Activated effector memory CD4-positive, alpha-beta T cell treated with Interleukin-2 at 50 U/mL for 16 hours (primary cell): ENCODE measurements around the gene CDH4.
"Not testable (repeated sequence)": the region's sequence is repeated elsewhere in the genome, so short reads cannot be mapped to it uniquely, and the experiment has no call there.

Source experiments
- DNase-seq: peaks from one replicate; pipeline ENCODE4 v3.0.0-alpha.2; 2020

Gene CDH4

DNA sequence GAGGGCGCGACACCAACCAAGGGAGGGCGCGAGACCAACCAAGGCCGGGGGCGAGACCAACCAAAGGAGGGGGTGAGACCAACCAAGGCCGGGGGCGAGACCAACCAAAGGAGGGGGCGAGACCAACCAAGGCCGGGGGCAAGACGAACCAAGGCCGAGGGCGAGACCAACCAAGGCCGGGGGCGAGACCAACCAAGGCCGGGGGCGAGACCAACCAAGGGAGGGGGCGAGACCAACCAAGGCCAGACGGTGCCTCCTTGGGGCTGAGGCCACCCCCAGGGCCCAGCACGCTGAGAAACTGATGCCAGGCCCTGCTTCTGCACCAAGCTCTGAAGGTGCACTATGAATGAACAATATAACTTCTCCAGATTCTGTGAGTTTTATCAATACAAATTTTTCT is 726.4 kb downstream of the CDH4 start:
- DNase-seq = no peak

- DNase-seq = no peak
Observed at GRCh38 chr20:61979090-61979489, 727.0 kb downstream of the CDH4 start.

- DNase-seq = no peak
Observed at GRCh38 chr20:61979701-61980635, 727.9 kb downstream of the CDH4 start.

DNA sequence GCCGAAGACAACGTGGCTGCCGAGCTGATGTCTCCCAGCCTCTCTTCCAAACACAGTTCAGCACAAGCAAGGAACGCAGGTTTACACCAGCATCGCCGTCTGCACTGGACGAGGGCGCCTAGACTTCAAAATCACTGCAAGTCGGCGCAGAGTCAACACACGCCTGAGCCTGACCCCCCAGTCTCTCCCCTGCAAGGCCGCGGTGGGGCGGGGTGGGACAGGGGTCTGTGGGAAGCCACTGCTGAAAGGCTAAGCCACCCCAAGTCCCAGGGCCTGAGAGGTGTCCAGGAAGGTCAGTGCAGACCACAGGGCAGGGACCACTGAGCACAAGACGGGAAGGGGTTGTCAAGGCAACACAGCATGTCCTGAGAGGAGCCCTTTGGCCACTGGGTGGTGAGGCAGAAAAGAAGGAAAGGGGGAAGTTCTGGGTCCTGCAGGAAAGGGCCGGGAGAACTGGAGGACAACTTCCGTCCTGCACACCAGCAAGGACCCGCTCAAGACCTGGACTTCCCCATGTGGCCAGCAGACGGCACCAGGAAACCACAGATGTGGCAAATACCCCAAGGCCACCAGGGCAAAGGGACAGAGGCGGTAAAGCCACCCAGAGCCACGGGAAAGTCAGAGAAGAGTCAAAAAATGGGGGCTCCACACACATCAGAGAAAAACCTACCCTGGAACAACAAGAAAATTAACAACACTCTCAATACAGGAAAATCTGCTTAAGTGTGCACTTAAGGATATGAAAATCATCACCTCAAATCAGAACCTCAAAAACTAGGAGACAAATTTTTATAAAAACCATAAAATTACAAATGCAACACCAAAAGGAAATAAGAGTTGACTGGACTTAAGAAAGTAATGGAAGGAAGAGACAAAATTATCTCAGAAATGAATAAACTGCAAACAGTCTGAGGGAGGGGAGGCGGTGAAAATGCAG is 728.9 kb downstream of the CDH4 start:
- no peak for DNase-seq

GRCh38 chr20:61981691-61982090 is 729.6 kb downstream of the CDH4 start:
- not testable (repeated sequence) for DNase-seq

DNA sequence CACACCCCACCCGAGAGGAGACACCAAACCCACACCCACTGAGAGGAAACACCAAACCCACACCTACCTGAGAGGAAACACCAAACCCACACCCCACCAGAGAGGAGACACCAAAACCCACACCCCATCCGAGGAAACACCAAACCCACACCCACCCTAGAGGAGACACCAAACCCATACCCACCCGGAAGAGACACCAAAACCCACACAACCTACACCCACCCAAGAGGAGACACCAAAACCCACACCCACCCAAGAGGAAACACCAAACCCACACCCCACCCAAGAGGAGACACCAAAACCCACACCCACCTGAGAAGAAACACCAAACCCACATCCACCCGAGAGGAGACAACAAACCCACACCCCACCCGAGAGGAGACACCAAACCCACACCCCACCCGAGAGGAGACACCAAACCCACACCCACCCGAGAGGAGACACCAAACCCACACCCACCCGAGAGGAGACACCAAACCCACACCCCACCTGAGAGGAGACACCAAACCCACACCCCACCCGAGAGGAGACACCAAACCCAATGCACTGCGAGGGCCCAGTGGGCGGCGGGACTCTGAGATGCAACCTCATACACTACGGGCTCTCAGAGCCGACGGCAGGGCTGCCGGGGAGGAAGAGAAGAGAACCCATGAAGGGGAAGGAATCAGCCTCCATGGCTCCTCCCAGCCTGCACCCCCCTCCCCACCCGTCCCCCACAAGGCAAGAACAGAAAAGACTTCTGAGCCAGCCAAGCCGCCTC is 730.3 kb downstream of the CDH4 start:
- DNase-seq = no peak

GRCh38 chr20:61982951-61983315 is 730.9 kb downstream of the CDH4 start:
- DNase-seq = no peak

GRCh38 chr20:61983965-61984364 is 731.9 kb downstream of the CDH4 start:
- no peak for DNase-seq

DNA sequence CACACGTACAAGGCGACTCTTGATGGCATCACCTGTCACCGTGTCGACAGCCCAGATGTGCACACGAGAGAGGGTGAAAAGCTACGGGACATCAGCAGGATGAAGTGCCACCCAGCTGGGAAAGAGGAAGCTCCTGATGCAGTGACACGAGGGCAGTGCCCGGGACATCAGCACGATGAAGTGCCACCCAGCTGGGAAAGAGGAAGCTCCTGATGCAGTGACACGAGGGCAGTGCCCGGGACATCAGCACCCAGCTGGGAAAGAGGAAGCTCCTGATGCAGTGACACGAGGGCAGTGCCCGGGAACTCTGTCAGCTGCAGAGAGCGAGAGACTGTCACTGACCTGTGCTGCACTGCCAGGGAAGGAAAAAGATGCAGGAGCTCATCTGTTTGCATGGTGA is 732.4 kb downstream of the CDH4 start:
- not testable (repeated sequence) for DNase-seq

- no peak for DNase-seq
Observed at GRCh38 chr20:61985096-61985495, 733.0 kb downstream of the CDH4 start.

DNA sequence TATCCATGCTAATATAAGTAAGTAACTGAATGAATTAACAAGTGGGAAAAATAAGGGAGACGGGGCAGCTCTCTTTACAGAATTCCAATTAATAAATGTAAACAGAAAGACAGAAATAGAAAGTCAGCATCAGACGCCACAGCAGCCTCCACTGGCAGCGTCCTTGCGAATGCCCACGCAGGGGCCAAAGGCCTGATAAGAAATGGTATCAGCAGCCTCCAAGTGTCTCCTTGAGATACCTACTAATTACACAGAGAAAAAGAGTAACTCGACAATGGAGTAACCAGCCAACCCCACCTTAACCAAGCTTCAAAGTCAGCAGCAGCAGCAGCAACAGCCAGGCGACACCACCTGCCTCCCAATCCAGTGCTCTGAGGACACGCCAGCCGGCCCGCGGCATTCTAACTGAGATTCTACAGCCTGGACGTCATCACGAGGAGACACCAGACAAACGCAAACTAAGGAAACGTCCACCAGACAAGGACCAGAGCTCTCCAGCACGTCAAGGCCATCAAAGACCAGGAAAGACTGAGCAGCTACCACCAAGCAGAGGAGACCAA is 734.8 kb downstream of the CDH4 start:
- no peak for DNase-seq

- no peak for DNase-seq
Observed at GRCh38 chr20:61988665-61989064, 736.6 kb downstream of the CDH4 start.

GRCh38 chr20:61989741-61990140 is 737.7 kb downstream of the CDH4 start:
- DNase-seq = no peak
